ENCODE data around the gene HOXD11. TPM values are rescaled to one million over a fixed set of nuclear protein-coding genes. Genes with fewer than 3 reads are reported as not detected.

HOXD11 gene
- total RNA-seq, 1 experiment from 2014 or later: 107 TPM

GRCh38 chr2:176147210-176147799 is 40.2 kb downstream of the HOXD11 start:
- Histone ChIP-seq H3K27ac (ENCODE audit: low read depth, low read length, poor library complexity, severe bottlenecking) (no peak overlapping the region), H3K36me3 (ENCODE audit: insufficient read depth, low read length, poor library complexity, severe bottlenecking) (peaks cover 78% of the 10 kb centered on the region), H3K9me3 (ENCODE audit: low read depth, low read length, poor library complexity, severe bottlenecking) (no peaks in the 10 kb centered on the region), H3K27me3 (replicated peaks; ENCODE audit: insufficient read depth, low read depth, low read length, poor library complexity) (no peaks in the 10 kb centered on the region), H3K4me1 (ENCODE audit: insufficient read depth, low read length, poor library complexity, severe bottlenecking) (peaks cover 35% of the 10 kb centered on the region), H3K4me3 (ENCODE audit: low read depth, low read length, poor library complexity, severe bottlenecking) (no peak overlapping the region)
- POLR2A ChIA-PET (ENCODE audit: low non-redundant PET): no interaction called here
- CTCF ChIA-PET: no interaction called here
- TF ChIP-seq CTCF (conservative IDR thresholded peaks at IDR 0.05; ENCODE audit: low read depth, low read length) (no peak), EZH2 (IDR thresholded peaks at IDR 0.05; ENCODE audit: borderline replicate concordance, low read depth, low read length, poor library complexity, severe bottlenecking) (no peak)
- no TSS peak for BruUV-seq (replicated peaks)
- DNase-seq (ENCODE audit: low spot score): no peak
- intact Hi-C loops (cut with micrococcal nuclease; ENCODE audit: unreplicated experiment): no loop called here

DNA sequence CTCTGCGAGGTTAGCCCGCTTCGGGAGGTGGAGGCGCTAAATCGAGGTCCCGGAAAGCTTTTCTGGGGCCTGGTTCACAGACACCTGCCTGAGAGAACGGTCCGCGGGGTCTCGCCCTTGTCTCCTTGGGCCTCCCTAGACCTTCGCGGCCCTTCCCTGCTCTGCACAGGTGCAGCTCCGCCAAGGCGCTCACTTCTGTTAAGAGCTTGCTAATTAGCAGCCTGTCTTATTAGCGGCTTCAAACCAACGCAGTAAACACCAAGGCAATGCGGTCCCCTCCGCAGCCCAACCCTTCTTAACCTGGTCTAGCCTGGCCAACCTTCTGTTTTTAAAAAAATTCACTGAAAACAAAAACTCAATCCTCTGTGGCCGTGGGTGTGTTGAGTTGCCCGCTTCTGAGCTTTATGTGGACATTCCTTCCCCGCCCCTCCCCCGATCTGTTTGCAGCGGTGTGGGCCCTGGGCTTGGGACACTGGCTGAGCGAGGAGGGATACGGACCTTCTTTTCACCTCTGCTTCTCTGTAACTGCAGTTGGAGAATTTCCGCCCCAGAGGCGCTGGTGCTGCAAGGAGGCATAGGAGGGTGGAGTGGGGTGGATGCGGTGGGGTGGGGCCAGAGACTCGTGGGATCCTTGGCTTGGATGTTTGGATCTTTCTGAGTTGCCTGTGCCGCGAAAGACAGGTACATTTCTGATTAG is 40.9 kb downstream of the HOXD11 start:
- H3K27me3 ChIP-seq (replicated peaks; ENCODE audit: insufficient read depth, low read depth, low read length, poor library complexity): no peaks in the 10 kb centered on the region
- intact Hi-C loops (cut with micrococcal nuclease; ENCODE audit: unreplicated experiment): no loop called here
- H3K36me3 ChIP-seq (ENCODE audit: insufficient read depth, low read length, poor library complexity, severe bottlenecking): peaks cover 84% of the 10 kb centered on the region
- no peak for TF ChIP-seq EZH2 (IDR thresholded peaks at IDR 0.05; ENCODE audit: borderline replicate concordance, low read depth, low read length, poor library complexity, severe bottlenecking)
- no peak for TF ChIP-seq CTCF (conservative IDR thresholded peaks at IDR 0.05; ENCODE audit: low read depth, low read length)
- no peaks in the 10 kb centered on the region for H3K9me3 ChIP-seq (ENCODE audit: low read depth, low read length, poor library complexity, severe bottlenecking)
- DNase-seq (ENCODE audit: low spot score): no peak
- POLR2A ChIA-PET (ENCODE audit: low non-redundant PET): interaction anchor here (0.5 kb wide), 1 partner anchor 687 kb away, joined by 4 read pairs; no protein-coding TSS in a partner anchor
- H3K4me3 ChIP-seq (ENCODE audit: low read depth, low read length, poor library complexity, severe bottlenecking): no peak overlapping the region
- CTCF ChIA-PET: no interaction called here
- BruUV-seq (replicated peaks): no TSS peak
- H3K4me1 ChIP-seq (ENCODE audit: insufficient read depth, low read length, poor library complexity, severe bottlenecking): peaks cover 35% of the 10 kb centered on the region
- no peak overlapping the region for H3K27ac ChIP-seq (ENCODE audit: low read depth, low read length, poor library complexity, severe bottlenecking)

- H3K4me1 ChIP-seq (ENCODE audit: insufficient read depth, low read length, poor library complexity, severe bottlenecking): peaks cover 32% of the 10 kb centered on the region
- TF ChIP-seq EZH2 (IDR thresholded peaks at IDR 0.05; ENCODE audit: borderline replicate concordance, low read depth, low read length, poor library complexity, severe bottlenecking) (no peak), CTCF (conservative IDR thresholded peaks at IDR 0.05; ENCODE audit: low read depth, low read length) (no peak)
- no peak for DNase-seq (ENCODE audit: low spot score)
- intact Hi-C loops (cut with micrococcal nuclease; ENCODE audit: unreplicated experiment): no loop called here
- peaks cover 91% of the 10 kb centered on the region for H3K36me3 ChIP-seq (ENCODE audit: insufficient read depth, low read length, poor library complexity, severe bottlenecking)
- no peaks in the 10 kb centered on the region for H3K27me3 ChIP-seq (replicated peaks; ENCODE audit: insufficient read depth, low read depth, low read length, poor library complexity)
- BruUV-seq (replicated peaks): no TSS peak
- H3K27ac ChIP-seq (ENCODE audit: low read depth, low read length, poor library complexity, severe bottlenecking): no peak overlapping the region
- no peaks in the 10 kb centered on the region for H3K9me3 ChIP-seq (ENCODE audit: low read depth, low read length, poor library complexity, severe bottlenecking)
- CTCF ChIA-PET: no interaction called here
- no peak overlapping the region for H3K4me3 ChIP-seq (ENCODE audit: low read depth, low read length, poor library complexity, severe bottlenecking)
- POLR2A ChIA-PET (ENCODE audit: low non-redundant PET): no interaction called here
Observed at GRCh38 chr2:176148751-176149421, 41.8 kb downstream of the HOXD11 start.
